ENCODE measurements around the gene BARD1.

- TF ChIP-seq CTCF (conservative IDR thresholded peaks at IDR 0.05 in 1 of 2, IDR thresholded peaks at IDR 0.05 in 1 of 2; ENCODE audit: extremely low read depth in 1 of 2, insufficient read depth in 1 of 2, low read depth in 1 of 2, low read length in 2 of 2) (no peak), EZH2 (IDR thresholded peaks at IDR 0.05; ENCODE audit: borderline replicate concordance, low read length) (no peak)
Observed at GRCh38 chr2:214710729-214711128, 98.8 kb downstream of the BARD1 start.
